CD4-positive, alpha-beta T cell treated with Interleukin-10 for 1 hour (primary cell): Measurements from ENCODE around the gene MACROH2A1.

Experiments
- DNase-seq: peaks from one replicate; pipeline ENCODE4 v3.0.0-alpha.2; 2020

The MACROH2A1 gene

GRCh38 chr5:135329066-135329912 lies 69.7 kb downstream of the MACROH2A1 start:
- no peak for DNase-seq

GRCh38 chr5:135328128-135328687 lies 70.8 kb downstream of the MACROH2A1 start:
- no peak for DNase-seq

GRCh38 chr5:135327429-135328127 lies 71.5 kb downstream of the MACROH2A1 start:
- DNase-seq = no peak

GRCh38 chr5:135326296-135327254 lies 72.5 kb downstream of the MACROH2A1 start:
- no peak for DNase-seq

GRCh38 chr5:135324897-135325650 lies 74.0 kb downstream of the MACROH2A1 start:
- DNase-seq = peak; percentile 27

- no peak for DNase-seq
These were observed 74.9 kb downstream of the MACROH2A1 start for GRCh38 chr5:135324160-135324559.

GRCh38 chr5:135323701-135324132 lies 75.3 kb downstream of the MACROH2A1 start:
- DNase-seq = no peak

GRCh38 chr5:135323227-135323626 lies 75.8 kb downstream of the MACROH2A1 start:
- no peak for DNase-seq

GRCh38 chr5:135322744-135323143 lies 76.3 kb downstream of the MACROH2A1 start:
- no peak for DNase-seq

GRCh38 chr5:135322271-135322670 lies 76.8 kb downstream of the MACROH2A1 start:
- DNase-seq = no peak

GRCh38 chr5:135320718-135321484 lies 78.1 kb downstream of the MACROH2A1 start:
- no peak for DNase-seq

- DNase-seq = no peak
These were observed 79.0 kb downstream of the MACROH2A1 start for GRCh38 chr5:135319928-135320606.

- DNase-seq = no peak
These were observed 79.6 kb downstream of the MACROH2A1 start for GRCh38 chr5:135319458-135319857.

- DNase-seq = no peak
These were observed 80.1 kb downstream of the MACROH2A1 start for GRCh38 chr5:135318924-135319323.

- DNase-seq = no peak
These were observed 81.0 kb downstream of the MACROH2A1 start for GRCh38 chr5:135318037-135318436.

GRCh38 chr5:135317286-135317685 lies 81.7 kb downstream of the MACROH2A1 start:
- DNase-seq = no peak

GRCh38 chr5:135315386-135315785 lies 83.6 kb downstream of the MACROH2A1 start:
- no peak for DNase-seq

GRCh38 chr5:135313946-135314345 lies 85.1 kb downstream of the MACROH2A1 start:
- no peak for DNase-seq

GRCh38 chr5:135313405-135313804 lies 85.6 kb downstream of the MACROH2A1 start:
- DNase-seq = no peak

GRCh38 chr5:135312255-135312935 lies 86.6 kb downstream of the MACROH2A1 start:
- DNase-seq = no peak
